Measurements from ENCODE around the gene DECR2.

- TF ChIP-seq POLR2A (IDR thresholded peaks at IDR 0.05): no peak
- TF ChIP-seq CTCF (IDR thresholded peaks at IDR 0.05): no peak
Observed at GRCh38 chr16:378821-379182, 22.9 kb upstream of the DECR2 start.

Measured in vagina (tissue), 2 donors.